ENCODE results near the gene BLOC1S6. TPM values are rescaled to one million over a fixed set of nuclear protein-coding genes. Genes with fewer than 3 reads are reported as not detected.
A peak's percentile ranks its signal among the peaks of the same experiment; 100 is the strongest.

BLOC1S6 gene
- polyA plus RNA-seq, 1 donor from 2014 or later, result 179 TPM

GRCh38 chr15:45586125-45586524 is 1.1 kb upstream of the BLOC1S6 start:
- peak overlapping the region; percentile 94 for H3K4me2 ChIP-seq (ENCODE audit: low read length)
- peak overlapping the region; percentile 86 for H3K4me3 ChIP-seq (ENCODE audit: low read length)
- H4K20me1 ChIP-seq (ENCODE audit: insufficient read depth), result no peaks in the 10 kb centered on the region
- TF ChIP-seq REST (IDR thresholded peaks at IDR 0.05; ENCODE audit: borderline replicate concordance), result peak; percentile 15
- TF ChIP-seq EP300 (conservative IDR thresholded peaks at IDR 0.05; ENCODE audit: poor library complexity, severe bottlenecking), result no peak
- peak overlapping the region; percentile 81 for H2AFZ ChIP-seq (ENCODE audit: low read depth, low read length)
- H3K9me2 ChIP-seq (ENCODE audit: insufficient read depth, low read length), result no peaks in the 10 kb centered on the region
- peaks cover 40% of the 10 kb centered on the region for H3K79me2 ChIP-seq (replicated peaks; ENCODE audit: insufficient read depth, low read length)
- H3K27ac ChIP-seq (ENCODE audit: low read length), result peak overlapping the region; percentile 96
- no peaks in the 10 kb centered on the region for H3K9me3 ChIP-seq (ENCODE audit: low read length)
- no peaks in the 10 kb centered on the region for H3K27me3 ChIP-seq (ENCODE audit: insufficient read depth, low read depth, low read length)
- peak overlapping the region; percentile 99 for H3K9ac ChIP-seq (ENCODE audit: low read length)
- no peaks in the 10 kb centered on the region for H3K36me3 ChIP-seq (ENCODE audit: insufficient read depth, low read length)
- H3F3A ChIP-seq (ENCODE audit: insufficient read depth, low read length, poor library complexity, severe bottlenecking), result no peaks in the 10 kb centered on the region

GRCh38 chr15:45586601-45587094 is 531 bp upstream of the BLOC1S6 start:
- Histone ChIP-seq H3K36me3 (ENCODE audit: insufficient read depth, low read length) (no peaks in the 10 kb centered on the region), H2AFZ (ENCODE audit: low read depth, low read length) (peak overlapping the region; percentile 81), H3K9me3 (ENCODE audit: low read length) (no peaks in the 10 kb centered on the region), H3K27me3 (ENCODE audit: insufficient read depth, low read depth, low read length) (no peaks in the 10 kb centered on the region), H3F3A (ENCODE audit: insufficient read depth, low read length, poor library complexity, severe bottlenecking) (no peaks in the 10 kb centered on the region), H3K9me2 (ENCODE audit: insufficient read depth, low read length) (no peaks in the 10 kb centered on the region), H3K27ac (ENCODE audit: low read length) (peak overlapping the region; percentile 96), H3K79me2 (replicated peaks; ENCODE audit: insufficient read depth, low read length) (peaks cover 45% of the 10 kb centered on the region), H3K9ac (ENCODE audit: low read length) (peak overlapping the region; percentile 99), H3K4me2 (ENCODE audit: low read length) (peak overlapping the region; percentile 94), H4K20me1 (ENCODE audit: insufficient read depth) (no peaks in the 10 kb centered on the region), H3K4me3 (ENCODE audit: low read length) (peak overlapping the region; percentile 86)
- no peak for TF ChIP-seq SMC3 (conservative IDR thresholded peaks at IDR 0.05; ENCODE audit: poor library complexity)
- peak; percentile 64 for TF ChIP-seq REST (IDR thresholded peaks at IDR 0.05; ENCODE audit: borderline replicate concordance)

GRCh38 chr15:45587863-45588170 is 638 bp downstream of the BLOC1S6 start:
- peak overlapping the region; percentile 99 for H3K9ac ChIP-seq (ENCODE audit: low read length)
- H3K79me2 ChIP-seq (replicated peaks; ENCODE audit: insufficient read depth, low read length), result peaks cover 57% of the 10 kb centered on the region
- no peaks in the 10 kb centered on the region for H3K9me3 ChIP-seq (ENCODE audit: low read length)
- no peak for TF ChIP-seq MXI1 (conservative IDR thresholded peaks at IDR 0.05; ENCODE audit: poor library complexity, severe bottlenecking)
- no peak for TF ChIP-seq POLR2AphosphoS5 (IDR thresholded peaks at IDR 0.05)
- TF ChIP-seq REST (IDR thresholded peaks at IDR 0.05; ENCODE audit: borderline replicate concordance), result no peak
- TF ChIP-seq CTCF (IDR thresholded peaks at IDR 0.05; ENCODE audit: poor library complexity, severe bottlenecking), result no peak
- TF ChIP-seq EP300 (conservative IDR thresholded peaks at IDR 0.05; ENCODE audit: poor library complexity, severe bottlenecking), result no peak
- H3F3A ChIP-seq (ENCODE audit: insufficient read depth, low read length, poor library complexity, severe bottlenecking), result no peaks in the 10 kb centered on the region
- no peaks in the 10 kb centered on the region for H3K36me3 ChIP-seq (ENCODE audit: insufficient read depth, low read length)
- no peaks in the 10 kb centered on the region for H3K27me3 ChIP-seq (ENCODE audit: insufficient read depth, low read depth, low read length)
- H4K20me1 ChIP-seq (ENCODE audit: insufficient read depth), result no peaks in the 10 kb centered on the region
- peak overlapping the region; percentile 97 for H3K4me2 ChIP-seq (ENCODE audit: low read length)
- peak overlapping the region; percentile 96 for H3K27ac ChIP-seq (ENCODE audit: low read length)
- H3K4me3 ChIP-seq (ENCODE audit: low read length), result peak overlapping the region; percentile 86
- H3K9me2 ChIP-seq (ENCODE audit: insufficient read depth, low read length), result no peaks in the 10 kb centered on the region
- H2AFZ ChIP-seq (ENCODE audit: low read depth, low read length), result peak overlapping the region; percentile 81

All from neural cell (in vitro differentiated cells).